GM19023 (cell line): ENCODE data around the gene VRTN.
"Not testable (repeated sequence)": the region's sequence is repeated elsewhere in the genome, so short reads cannot be mapped to it uniquely, and the experiment has no call there.

ENCODE experiments used
- ATAC-seq: cut with Tn5 transposase; IDR thresholded peaks from one replicate; pipeline ENCODE4 v1.9.1; 2021; ENCODE audit warnings: mild to moderate bottlenecking, moderate library complexity; ENCODE audit not compliant: unreplicated experiment

VRTN gene

GRCh38 chr14:74348735-74349463, 628 bp downstream of the VRTN start:
- ATAC-seq: no peak

DNA sequence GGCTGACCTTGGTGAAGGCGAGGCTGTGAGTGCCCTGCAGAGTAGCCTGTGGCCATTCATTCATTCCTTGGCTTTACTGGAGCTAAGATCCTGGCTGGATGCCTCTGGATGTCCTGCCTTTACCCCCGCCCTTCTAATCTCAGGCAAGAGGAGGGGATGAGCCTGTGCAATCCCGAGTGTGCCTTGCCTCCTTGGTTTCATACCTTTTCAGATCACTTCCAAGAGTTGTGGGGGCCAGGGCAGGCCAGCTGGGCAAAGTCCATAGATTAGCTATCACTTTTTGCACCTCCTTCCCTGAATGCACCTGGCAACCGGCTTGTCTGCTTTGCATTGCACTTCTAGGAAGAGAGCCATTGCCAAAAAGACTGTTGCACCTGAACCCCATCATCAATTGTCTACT, 1.5 kb downstream of the VRTN start:
- ATAC-seq: no peak

DNA sequence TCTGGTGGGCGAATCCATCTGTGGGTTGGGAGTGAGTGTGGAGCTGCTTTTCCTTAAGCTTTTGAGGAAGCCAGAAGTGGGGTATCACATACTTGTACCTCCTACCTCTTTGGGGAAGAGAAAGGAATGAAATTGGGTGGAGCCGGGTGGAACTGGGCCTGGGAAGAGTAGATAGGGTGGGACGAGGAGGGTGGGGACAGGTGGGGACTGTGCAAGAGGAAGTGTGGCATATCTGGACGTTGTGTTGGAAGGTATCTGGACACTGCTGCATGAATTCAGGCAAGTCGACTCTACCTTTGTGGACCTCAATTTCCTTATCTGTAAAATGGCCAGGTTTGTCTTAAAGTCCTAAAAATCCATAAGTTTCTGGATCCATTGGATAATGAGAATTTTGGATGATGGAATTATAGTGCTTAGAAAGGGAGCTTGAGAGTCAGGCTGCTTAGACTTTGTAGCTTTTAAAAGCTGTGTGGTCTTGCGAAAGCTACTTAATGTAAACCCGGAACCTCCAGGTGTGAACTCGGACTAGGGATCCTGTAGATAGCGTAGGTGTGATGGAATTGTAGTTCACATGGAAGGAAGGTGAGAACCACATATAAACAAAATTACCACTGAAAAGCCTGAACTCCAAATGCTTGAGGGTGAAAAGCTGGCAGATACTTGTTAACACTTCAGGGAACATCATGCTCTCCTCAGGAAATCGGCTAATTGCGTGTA, 2.1 kb downstream of the VRTN start:
- ATAC-seq: no peak

GRCh38 chr14:74350928-74351323, 2.7 kb downstream of the VRTN start:
- ATAC-seq: no peak

DNA sequence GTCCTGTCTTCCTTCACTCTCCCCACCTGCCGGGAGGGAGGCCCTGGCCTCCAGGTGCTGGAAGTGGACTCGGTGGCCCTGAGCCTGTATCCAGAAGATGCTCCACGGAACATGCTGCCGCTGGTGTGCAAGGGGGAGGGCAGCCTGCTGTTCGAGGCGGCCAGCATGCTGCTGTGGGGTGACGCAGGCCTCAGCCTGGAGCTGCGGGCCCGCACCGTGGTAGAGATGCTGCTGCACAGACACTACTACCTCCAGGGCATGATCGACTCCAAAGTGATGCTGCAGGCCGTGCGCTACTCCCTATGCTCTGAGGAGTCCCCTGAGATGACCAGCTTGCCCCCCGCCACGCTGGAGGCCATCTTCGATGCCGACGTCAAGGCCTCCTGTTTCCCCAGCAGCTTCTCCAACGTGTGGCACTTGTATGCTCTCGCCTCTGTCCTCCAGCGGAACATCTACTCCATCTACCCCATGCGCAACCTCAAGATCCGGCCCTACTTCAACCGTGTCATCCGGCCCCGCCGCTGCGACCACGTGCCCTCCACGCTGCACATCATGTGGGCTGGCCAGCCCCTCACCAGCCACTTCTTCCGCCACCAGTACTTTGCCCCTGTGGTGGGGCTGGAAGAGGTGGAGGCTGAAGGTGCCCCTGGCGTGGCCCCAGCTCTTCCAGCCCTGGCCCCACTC, 8.8 kb downstream of the VRTN start:
- ATAC-seq: no peak

- no peak for ATAC-seq
Measured at GRCh38 chr14:74357585-74357984, 9.3 kb downstream of the VRTN start.

GRCh38 chr14:74358176-74358829, 10.0 kb downstream of the VRTN start:
- no peak for ATAC-seq

DNA sequence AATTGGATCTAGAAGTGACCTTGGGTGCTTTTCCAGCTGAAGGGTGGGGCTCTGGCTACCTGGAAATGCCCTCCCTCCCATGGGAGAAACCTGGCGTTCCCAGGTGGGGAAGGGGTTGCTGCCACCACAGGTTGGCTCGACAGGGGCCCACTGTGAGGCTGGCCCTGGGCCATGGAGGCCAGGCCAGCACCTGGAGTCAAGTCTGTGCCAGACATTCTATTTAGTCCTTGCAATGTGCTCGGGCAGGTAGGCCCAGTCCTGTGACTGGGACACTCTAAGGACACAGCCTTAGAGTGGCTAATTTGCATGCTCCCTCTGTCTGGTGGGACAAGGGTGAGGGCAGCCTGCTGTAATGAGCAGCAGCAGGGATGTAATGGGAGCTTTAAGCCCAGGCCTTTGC, 11.9 kb downstream of the VRTN start:
- no peak for ATAC-seq

- no peak for ATAC-seq
Measured at GRCh38 chr14:74362361-74362915, 14.2 kb downstream of the VRTN start.

DNA sequence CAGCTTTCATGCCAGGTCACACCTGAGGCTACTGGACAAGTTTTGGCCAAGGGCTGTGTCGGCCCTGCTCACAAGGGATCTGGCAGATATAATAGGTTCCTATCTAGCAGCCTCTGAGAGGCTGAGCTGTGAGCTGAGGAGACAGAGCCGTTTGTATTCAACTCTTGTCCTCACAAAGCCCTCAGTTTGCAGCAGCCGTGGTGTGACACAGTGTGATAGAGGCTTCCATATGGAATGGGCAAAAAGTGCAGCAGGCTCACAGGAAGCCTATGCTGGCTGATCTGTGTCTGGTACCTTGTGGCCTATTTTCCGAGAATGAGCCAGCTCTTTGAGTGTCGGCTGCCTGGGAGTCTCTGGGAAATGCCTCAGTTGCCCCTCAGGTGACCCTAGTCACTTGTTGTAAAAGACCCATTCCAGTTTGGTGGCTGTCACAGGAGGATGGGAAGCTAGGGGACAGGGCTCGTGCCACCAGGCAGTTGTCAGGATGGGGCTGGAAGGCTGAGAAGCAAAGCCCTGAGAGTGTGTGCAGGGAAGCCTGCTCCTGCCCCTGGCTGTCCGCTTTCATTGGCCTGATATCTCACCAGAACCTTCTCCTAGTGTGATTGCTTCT, 16.1 kb downstream of the VRTN start:
- ATAC-seq: no peak

DNA sequence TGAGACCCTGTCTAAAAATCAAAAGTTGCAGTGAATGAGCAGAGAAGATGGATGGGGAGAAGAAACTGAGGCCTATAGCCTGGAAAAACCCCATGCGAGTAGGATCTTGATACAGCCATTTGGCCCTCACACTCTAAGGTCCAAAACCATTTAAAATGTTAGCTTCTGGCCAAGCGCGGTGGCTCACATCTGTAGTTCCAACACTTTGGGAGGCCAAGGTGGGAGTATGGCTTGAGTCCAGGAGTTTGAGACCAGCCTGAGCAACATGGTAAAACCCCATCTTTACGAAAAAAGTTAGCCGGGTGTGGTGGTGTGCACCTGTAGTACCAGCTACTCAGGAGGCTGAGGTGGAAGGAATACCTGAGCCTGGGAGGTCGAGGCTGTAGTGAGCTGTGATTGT, 19.8 kb downstream of the VRTN start:
- ATAC-seq: no peak

GRCh38 chr14:74368441-74368840, 20.2 kb downstream of the VRTN start:
- ATAC-seq: no peak

DNA sequence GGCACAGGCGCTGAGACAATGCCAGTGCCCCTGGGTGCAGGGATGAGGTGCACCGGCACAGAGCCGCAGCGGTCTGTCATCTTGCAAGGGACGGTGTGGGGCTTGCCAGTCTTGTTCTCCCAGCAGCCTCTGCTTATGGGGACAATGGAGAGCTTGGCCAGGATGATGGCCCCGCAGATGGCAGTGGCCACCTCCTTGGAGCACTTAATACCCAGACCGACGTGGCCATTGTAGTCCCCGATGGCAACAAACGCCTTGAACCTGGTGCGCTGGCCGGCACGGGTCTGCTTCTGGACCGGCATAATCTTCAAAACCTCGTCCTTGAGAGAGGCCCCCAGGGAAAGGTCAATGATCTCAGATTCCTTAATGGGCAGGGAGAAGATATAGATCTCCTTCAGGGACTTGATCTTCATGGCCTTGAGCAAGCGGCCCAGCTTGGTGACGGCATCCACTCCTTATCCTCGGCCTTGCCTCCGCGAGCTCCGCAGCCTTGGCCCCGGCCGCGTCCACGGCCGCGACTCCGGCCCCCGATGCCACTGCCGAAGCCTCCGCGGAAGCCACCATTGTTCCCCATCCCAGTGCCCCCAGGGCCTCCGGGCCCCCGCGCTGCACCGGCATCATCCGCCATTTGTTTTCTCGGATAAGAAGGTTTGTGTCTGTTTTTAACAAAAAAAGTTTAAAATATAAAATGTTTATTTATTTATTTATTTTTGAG, 29.9 kb downstream of the VRTN start:
- no peak for ATAC-seq

- no peak for ATAC-seq
Measured at GRCh38 chr14:74380172-74380571, 31.9 kb downstream of the VRTN start.

DNA sequence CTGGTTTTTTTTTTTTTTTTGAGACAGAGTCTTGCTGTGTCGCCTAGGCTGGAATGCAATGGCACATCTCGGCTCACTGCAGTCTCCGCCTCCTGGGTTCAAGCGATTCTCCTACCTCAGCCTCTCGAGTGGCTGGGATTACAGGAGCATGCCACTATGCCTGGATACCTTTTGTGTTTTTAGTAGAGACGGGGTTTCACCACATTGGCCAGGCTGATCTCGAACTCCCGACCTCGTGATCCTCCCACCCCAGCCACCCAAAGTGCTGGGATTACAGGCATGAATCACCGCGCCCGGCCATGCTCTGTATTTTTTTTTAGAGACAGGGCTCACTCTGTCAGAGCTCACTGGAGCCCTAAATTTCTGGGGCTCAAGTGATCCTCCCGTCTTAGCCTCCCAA, 32.6 kb downstream of the VRTN start:
- ATAC-seq: no peak

- not testable (repeated sequence) for ATAC-seq
Measured at GRCh38 chr14:74381571-74381970, 33.3 kb downstream of the VRTN start.

DNA sequence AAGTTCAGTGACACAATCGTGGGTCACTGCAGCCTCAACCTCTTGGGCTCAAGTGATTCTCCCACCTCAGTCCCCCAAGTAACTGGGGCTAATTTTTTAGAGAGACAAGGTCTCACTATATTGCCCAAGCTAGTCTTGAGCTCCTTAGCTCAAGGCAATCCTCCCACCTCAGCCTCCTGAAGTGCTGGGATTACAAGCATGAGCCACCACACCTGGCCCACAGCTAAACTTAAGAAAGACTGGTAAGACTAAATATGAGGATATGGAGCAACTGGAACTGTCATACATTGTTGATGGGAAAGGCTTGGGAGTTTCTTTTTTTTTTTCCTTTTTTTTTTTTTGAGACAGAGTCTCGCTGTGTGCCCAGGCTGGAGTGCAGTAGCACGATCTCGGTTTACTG, 34.0 kb downstream of the VRTN start:
- ATAC-seq: no peak

- ATAC-seq: no peak
Measured at GRCh38 chr14:74389980-74390379, 41.7 kb downstream of the VRTN start.

- ATAC-seq: not testable (repeated sequence)
Measured at GRCh38 chr14:74390505-74390904, 42.2 kb downstream of the VRTN start.

GRCh38 chr14:74391479-74391878, 43.2 kb downstream of the VRTN start:
- no peak for ATAC-seq
